GM23338 (cell line): ENCODE measurements around the gene ZNF366. TPM values are rescaled to one million over a fixed set of nuclear protein-coding genes. Genes with fewer than 3 reads are reported as not detected.

Experiments used
- ATAC-seq: fragments of 200-7000 bp; cut with Tn5 transposase; 3 replicates; pipeline ENCODE4 v1.9.1; 2020
- DNase-seq: peaks from one replicate; pipeline ENCODE4 v3.0.0-alpha.2; 2015; ENCODE audit warnings: low spot score
- H2AFZ ChIP-seq: fragments of 200-600 bp; sonication (generic); 2 replicates; pipeline ENCODE4 v1.8.0; 2016; ENCODE audit warnings: antibody characterized with exemption, mild to moderate bottlenecking, moderate library complexity
- H3F3A ChIP-seq: fragments of 200-600 bp; sonication (generic); replicated peaks from 2 replicates; pipeline ENCODE4 v1.8.0; 2017; ENCODE audit warnings: antibody characterized with exemption, mixed run types, low read depth
- H3K27ac ChIP-seq: fragments of 200-600 bp; sonication (generic); 2 replicates; pipeline ENCODE4 v1.6.1; 2016; ENCODE audit warnings: low read depth
- H3K27me3 ChIP-seq: fragments of 200-600 bp; sonication (generic); 2 replicates; pipeline ENCODE4 v1.8.0; 2016; ENCODE audit warnings: mild to moderate bottlenecking, mixed run types, moderate library complexity; ENCODE audit not compliant: insufficient read depth
- H3K36me3 ChIP-seq: fragments of 200-600 bp; sonication (generic); 2 replicates; pipeline ENCODE4 v1.8.0; 2016; ENCODE audit warnings: mild to moderate bottlenecking; ENCODE audit not compliant: insufficient read depth
- H3K4me1 ChIP-seq: fragments of 200-600 bp; sonication (generic); 2 replicates; pipeline ENCODE4 v1.8.0; 2016; ENCODE audit warnings: mild to moderate bottlenecking, moderate library complexity; ENCODE audit not compliant: insufficient read depth
- H3K4me2 ChIP-seq: fragments of 200-600 bp; sonication (generic); 2 replicates; pipeline ENCODE4 v1.7.1; 2017; ENCODE audit warnings: mixed run types
- H3K4me3 ChIP-seq: fragments of 200-600 bp; sonication (generic); 2 replicates; pipeline ENCODE4 v1.6.1; 2016; ENCODE audit warnings: mixed run types
- H3K79me2 ChIP-seq: fragments of 200-600 bp; sonication (generic); replicated peaks from 2 replicates; pipeline ENCODE4 v1.8.0; 2017; ENCODE audit warnings: mild to moderate bottlenecking; ENCODE audit not compliant: insufficient read depth
- H3K9me2 ChIP-seq: fragments of 200-600 bp; sonication (generic); 2 replicates; pipeline ENCODE4 v1.8.0; 2017; ENCODE audit not compliant: insufficient read depth
- H4K20me1 ChIP-seq: fragments of 200-600 bp; sonication (generic); replicated peaks from 2 replicates; pipeline ENCODE4 v1.8.0; 2017; ENCODE audit warnings: mild to moderate bottlenecking; ENCODE audit not compliant: insufficient read depth
- H3K27ac Mint-ChIP-seq: 2 replicates; pipeline ENCODE4 v1.8.0; 2020; ENCODE audit warnings: inconsistent platforms, mild to moderate bottlenecking, moderate library complexity, mixed read lengths
- H3K27me3 Mint-ChIP-seq: 3 replicates; pipeline ENCODE4 v1.8.0; 2022; ENCODE audit warnings: low read depth, mild to moderate bottlenecking, moderate library complexity, mixed read lengths, inconsistent platforms; ENCODE audit not compliant: insufficient read depth, poor library complexity
- H3K36me3 Mint-ChIP-seq: 3 replicates; pipeline ENCODE4 v1.8.0; 2021; ENCODE audit warnings: low read depth, mild to moderate bottlenecking, inconsistent platforms, moderate library complexity, mixed read lengths
- H3K4me1 Mint-ChIP-seq: 3 replicates; pipeline ENCODE4 v1.8.0; 2020; ENCODE audit warnings: mild to moderate bottlenecking, inconsistent platforms, mixed read lengths
- H3K4me3 Mint-ChIP-seq: 3 replicates; pipeline ENCODE4 v1.8.0; 2021; ENCODE audit warnings: moderate library complexity, mild to moderate bottlenecking, inconsistent platforms, mixed read lengths
- H3K9me3 Mint-ChIP-seq: 3 replicates; pipeline ENCODE4 v1.8.0; 2020; ENCODE audit warnings: moderate library complexity, mild to moderate bottlenecking, inconsistent platforms, mixed read lengths
- CTCF ChIP-seq, 2 experiments: fragments of 200-600 bp in 1 of 2; sonication (generic) in 1 of 2; conservative IDR thresholded peaks; 2 replicates each; pipeline versions ENCODE4 v1.5.1 to v1.6.1; 2016 to 2017; ENCODE audit warnings: antibody characterized with exemption in 2 of 2, low read depth in 2 of 2, mild to moderate bottlenecking in 2 of 2, moderate library complexity in 1 of 2
- ETS1 ChIP-seq: IDR thresholded peaks from 2 replicates; pipeline ENCODE4 v1.6.1; 2016; ENCODE audit warnings: antibody characterized with exemption
- EZH2 ChIP-seq: fragments of 200-600 bp; sonication (generic); IDR thresholded peaks from one replicate; pipeline ENCODE4 v1.8.0; 2017; ENCODE audit warnings: antibody characterized with exemption, mild to moderate bottlenecking, low read depth; ENCODE audit not compliant: unreplicated experiment
- EZH2phosphoT487 ChIP-seq: fragments of 200-600 bp; sonication (generic); IDR thresholded peaks from one replicate; pipeline ENCODE4 v1.8.1; 2018; ENCODE audit warnings: antibody characterized with exemption; ENCODE audit not compliant: unreplicated experiment
- JUNB ChIP-seq: IDR thresholded peaks from one replicate; pipeline ENCODE4 v1.6.1; 2016; ENCODE audit warnings: antibody characterized with exemption; ENCODE audit not compliant: unreplicated experiment
- NANOG ChIP-seq: IDR thresholded peaks from 2 replicates; pipeline ENCODE4 v1.6.1; 2016; ENCODE audit warnings: antibody characterized with exemption, borderline replicate concordance
- POLR2AphosphoS5 ChIP-seq: IDR thresholded peaks from 2 replicates; pipeline ENCODE4 v1.6.1; 2016; ENCODE audit warnings: antibody characterized with exemption, low read depth
- REST ChIP-seq: IDR thresholded peaks from one replicate; pipeline ENCODE4 v1.6.1; 2018; ENCODE audit warnings: antibody characterized with exemption; ENCODE audit not compliant: unreplicated experiment
- STAT1 ChIP-seq: IDR thresholded peaks from one replicate; pipeline ENCODE4 v1.6.1; 2016; ENCODE audit warnings: antibody characterized with exemption; ENCODE audit not compliant: unreplicated experiment
- ZNF114 ChIP-seq: fragments of 250-450 bp; sonication (Bioruptor Pico); IDR thresholded peaks from 2 replicates; pipeline ENCODE4 v1.5.0; 2020; ENCODE audit warnings: mild to moderate bottlenecking, moderate library complexity
- ZNF462 ChIP-seq: fragments of 250-450 bp; sonication (Bioruptor Pico); IDR thresholded peaks from 2 replicates; pipeline ENCODE4 v1.5.0; 2020; ENCODE audit warnings: mild to moderate bottlenecking, moderate library complexity
- polyA plus RNA-seq: library from polyadenylated mRNA; unstranded; fragments of >200 nt; fragmentation: Nextera tagmentation; extraction: Ambion mirVana; gene quantifications from 2 replicates; pipeline ENCODE4 v1.2.1, GENCODE V29; 2016
- total RNA-seq: library from RNA; depleted of rRNA; stranded (reverse); fragments of >200 nt; shearing (Covaris generic); gene quantifications from 2 replicates; pipeline ENCODE4 v1.2.3, GENCODE V29; 2014

ZNF366 gene
- total and polyA plus RNA-seq, 2 experiments from 2014 or later: not detected

- H3K9me3 Mint-ChIP-seq: no peaks in the 10 kb centered on the region
- no peak overlapping the region for H3K27ac ChIP-seq
- no peaks in the 10 kb centered on the region for H3K36me3 ChIP-seq
- no peak overlapping the region for H3K4me2 ChIP-seq
- H3K36me3 Mint-ChIP-seq: no peaks in the 10 kb centered on the region
- H3K79me2 ChIP-seq: no peaks in the 10 kb centered on the region
- ATAC-seq: no peak
- H3K4me1 ChIP-seq: peaks cover 17% of the 10 kb centered on the region; the same call in 1 of the 2 replicates
- no peaks in the 10 kb centered on the region for H3K27me3 Mint-ChIP-seq
- no peak for TF ChIP-seq CTCF (conservative IDR thresholded peaks at IDR 0.05; ENCODE audit: low read depth in 2 of 2)
- TF ChIP-seq JUNB: no peak
- no peak for TF ChIP-seq ZNF462 (CRISPR knock-in tag)
- TF ChIP-seq EZH2phosphoT487: no peak
- no peak for TF ChIP-seq POLR2AphosphoS5
- no peak for TF ChIP-seq STAT1
- TF ChIP-seq EZH2: no peak
- TF ChIP-seq ETS1: no peak
- no peak for TF ChIP-seq ZNF114 (CRISPR knock-in tag)
- TF ChIP-seq NANOG: no peak
- no peak for TF ChIP-seq REST
- DNase-seq: no peak
- no peaks in the 10 kb centered on the region for H3K27me3 ChIP-seq
- H3F3A ChIP-seq: no peaks in the 10 kb centered on the region
- H3K4me3 ChIP-seq: no peak overlapping the region
- no peak overlapping the region for H3K4me3 Mint-ChIP-seq
- no peaks in the 10 kb centered on the region for H4K20me1 ChIP-seq
- 0 out of 2 replicates have a peak overlapping the region, but pooled peaks have one; percentile 0 for H3K27ac Mint-ChIP-seq
- peaks cover 37% of the 10 kb centered on the region for H3K4me1 Mint-ChIP-seq
- no peak overlapping the region for H2AFZ ChIP-seq
- no peaks in the 10 kb centered on the region for H3K9me2 ChIP-seq
Measured at GRCh38 chr5:72498284-72498683, 8.9 kb downstream of the ZNF366 start.
